Lung (tissue), 12 donors: ENCODE results near the gene MS4A15. TPM values are rescaled to one million over a fixed set of nuclear protein-coding genes. Genes with fewer than 3 reads are reported as not detected.

Source experiments
- ATAC-seq: fragments of 200-7000 bp; cut with Tn5 transposase; one replicate; pipeline ENCODE4 v1.9.1; 2020; ENCODE audit warnings: moderate number of reproducible peaks; ENCODE audit not compliant: insufficient read depth, low FRiP score
- DNase-seq, 3 donors: peaks; one replicate each; pipeline ENCODE4 v3.0.0-alpha.2; 2013 to 2017
- H3K27ac ChIP-seq, 2 donors: one replicate each; pipeline ENCODE4 v1.5.1; 2013; ENCODE audit warnings: mild to moderate bottlenecking in 2 of 2, moderate library complexity in 2 of 2, control low read depth in 1 of 2, inconsistent platforms in 1 of 2, low read depth in 1 of 2, low read length in 1 of 2
- H3K27me3 ChIP-seq, 3 donors: one replicate each; pipeline ENCODE4 v1.5.1; 2013; ENCODE audit warnings: low read length in 2 of 3; ENCODE audit not compliant: control insufficient read depth in 3 of 3, insufficient read depth in 3 of 3
- H3K36me3 ChIP-seq, 4 donors: one replicate each; pipeline ENCODE4 v1.5.1; 2013; ENCODE audit warnings: low read length in 4 of 4, mild to moderate bottlenecking in 1 of 4, moderate library complexity in 1 of 4; ENCODE audit not compliant: control insufficient read depth in 4 of 4, insufficient read depth in 4 of 4
- H3K4me1 ChIP-seq, 5 donors: one replicate each; pipeline ENCODE4 v1.5.1; 2013; ENCODE audit warnings: low read length in 5 of 5, mild to moderate bottlenecking in 2 of 5, moderate library complexity in 1 of 5; ENCODE audit not compliant: control insufficient read depth in 5 of 5, insufficient read depth in 5 of 5
- H3K4me3 ChIP-seq: one replicate; pipeline ENCODE4 v1.5.1; 2013; ENCODE audit warnings: mild to moderate bottlenecking, control low read depth, moderate library complexity
- H3K9ac ChIP-seq, 2 donors: one replicate each; pipeline ENCODE4 v1.5.1; 2013; ENCODE audit warnings: low read length in 2 of 2, control low read depth in 1 of 2; ENCODE audit not compliant: insufficient read depth in 1 of 2
- H3K9me3 ChIP-seq, 4 donors: one replicate each; pipeline ENCODE4 v1.5.1; 2013; ENCODE audit warnings: low read length in 3 of 4, mild to moderate bottlenecking in 1 of 4, moderate library complexity in 1 of 4; ENCODE audit not compliant: control insufficient read depth in 4 of 4, insufficient read depth in 3 of 4
- CTCF ChIP-seq: IDR thresholded peaks from 2 replicates; pipeline ENCODE4 v1.5.1; 2012; ENCODE audit warnings: mild to moderate bottlenecking; ENCODE audit errors: control extremely low read depth, extremely low read depth
- WGBS, 2 donors: extraction: QIAGEN DNeasy Blood & Tissue Kit; methylation state at CpG; one replicate each; pipeline ENCODE4 v1.1.7; 2013; 5-methylcytosine and 5-hydroxymethylcytosine counted together
- polyA plus RNA-seq, 2 donors: library from polyadenylated mRNA; stranded (reverse); fragments of 200-250 nt; gene quantifications; one replicate each; pipeline ENCODE4 v1.2.1, GENCODE V29; 2013
- total RNA-seq, 2 donors: library from RNA; depleted of rRNA in 1 of 2; stranded (reverse); fragments of >200 nt in 1 of 2; gene quantifications; one replicate each; pipeline ENCODE4 v1.2.1, GENCODE V29; 2014 to 2021
- donor health status: control.
- donor health status: control.
- donor health status: Bipolar disorder and iron deficiency.
- donor health status: healthy.
- donor health status: DM: yes; HTN: yes; CAD: no.

MS4A15 gene
- total and polyA plus RNA-seq, 4 donors = 9.8 to 38.9 (median 26.8) TPM; not detected in 1

DNA sequence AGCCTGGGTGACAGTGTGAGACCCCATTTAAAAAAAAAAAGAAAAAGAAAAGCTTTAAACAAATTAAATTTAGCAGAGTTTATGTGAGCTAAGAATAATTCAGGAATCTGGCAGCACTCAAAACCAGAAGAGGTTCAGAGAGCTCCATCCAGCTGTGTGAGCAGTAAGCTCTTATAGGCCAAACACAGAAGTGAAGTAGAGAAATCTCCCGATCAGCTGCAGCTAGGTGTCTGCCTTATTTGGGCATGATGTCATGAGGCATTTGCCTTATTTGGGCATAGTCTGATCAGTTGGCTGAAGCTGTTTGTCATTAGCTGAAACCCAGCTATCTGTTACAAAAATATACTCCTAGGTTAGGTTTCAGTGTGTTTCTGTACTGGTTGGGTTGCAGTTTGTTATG lies 8.2 kb downstream of the MS4A15 start:
- H3K27me3 ChIP-seq = peaks cover 0 to 2% (median 0%) of the 10 kb centered on the region in 3 donors
- 37 to 57% methylated on average over 1 of the region's 1 CpG for WGBS, 2 donors
- DNase-seq (no peak), ATAC-seq (no peak)
- H3K9me3 ChIP-seq = no peaks in the 10 kb centered on the region
- H3K27ac ChIP-seq = no peak overlapping the region
- H3K4me3 ChIP-seq = no peak overlapping the region
- peaks cover 0 to 2% (median 0%) of the 10 kb centered on the region in 5 donors for H3K4me1 ChIP-seq
- no peaks in the 10 kb centered on the region for H3K36me3 ChIP-seq
- TF ChIP-seq CTCF = no peak
- no peak overlapping the region for H3K9ac ChIP-seq

DNA sequence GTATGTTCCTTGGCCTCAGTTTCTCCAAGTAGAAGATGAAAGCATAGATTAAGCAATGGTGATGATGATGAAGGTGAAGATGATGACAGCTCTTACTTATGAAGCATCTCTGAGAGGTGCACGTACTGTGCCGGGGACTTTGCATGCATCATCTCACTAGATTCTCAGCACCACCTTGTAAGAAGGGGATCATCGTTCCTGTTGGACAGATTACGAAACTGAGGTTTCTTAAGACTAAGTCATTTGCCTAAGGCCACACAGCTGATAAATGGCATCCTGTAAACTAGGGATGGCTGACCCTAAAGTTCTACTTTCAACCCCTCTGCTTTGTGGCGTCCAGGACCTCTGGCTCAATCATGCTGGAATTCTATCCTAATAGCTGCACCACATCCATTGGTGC lies 8.7 kb downstream of the MS4A15 start:
- ATAC-seq = no peak
- no peak for TF ChIP-seq CTCF
- DNase-seq = no peak

DNA sequence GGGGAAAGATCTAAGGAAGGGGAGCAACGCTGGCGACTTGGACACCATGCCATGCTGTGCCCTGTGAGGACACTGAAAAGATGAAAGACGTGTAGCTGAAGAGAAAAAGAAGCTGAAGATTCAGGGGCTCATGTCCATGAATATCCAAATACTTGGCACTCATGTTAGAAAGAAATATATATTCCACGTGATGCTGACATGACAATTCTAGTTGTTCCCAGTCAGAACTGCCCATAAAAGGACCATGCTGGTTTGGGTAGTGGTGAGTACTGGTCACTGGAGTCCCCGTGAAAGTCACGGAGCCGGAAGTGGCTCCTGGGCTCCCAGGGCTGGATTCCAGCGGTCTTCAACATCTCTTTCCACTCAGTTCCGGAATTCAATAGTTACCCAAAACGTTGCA lies 9.9 kb downstream of the MS4A15 start:
- Histone ChIP-seq H3K9ac (no peak overlapping the region), H3K27me3 (peaks cover 0 to 2% (median 0%) of the 10 kb centered on the region in 3 donors), H3K4me3 (no peak overlapping the region), H3K36me3 (no peaks in the 10 kb centered on the region), H3K27ac (no peak overlapping the region), H3K4me1 (peaks cover 0 to 2% (median 0%) of the 10 kb centered on the region in 5 donors), H3K9me3 (no peaks in the 10 kb centered on the region)
- no peak for ATAC-seq
- no peak for TF ChIP-seq CTCF
- DNase-seq = no peak
- 85 to 89% methylated on average over 10 of the region's 10 CpGs for WGBS, 2 donors

More for the DNA sequence above, 8.7 kb downstream of the MS4A15 start:
- H3K9me3 ChIP-seq = no peaks in the 10 kb centered on the region
- H3K36me3 ChIP-seq = no peaks in the 10 kb centered on the region
- no peak overlapping the region for H3K27ac ChIP-seq
- 74 to 83% methylated on average over 5 of the region's 5 CpGs for WGBS, 2 donors
- no peak overlapping the region for H3K9ac ChIP-seq
- no peak overlapping the region for H3K4me3 ChIP-seq
- peaks cover 0 to 2% (median 0%) of the 10 kb centered on the region in 3 donors for H3K27me3 ChIP-seq
- H3K4me1 ChIP-seq = peaks cover 0 to 2% (median 0%) of the 10 kb centered on the region in 5 donors

DNA sequence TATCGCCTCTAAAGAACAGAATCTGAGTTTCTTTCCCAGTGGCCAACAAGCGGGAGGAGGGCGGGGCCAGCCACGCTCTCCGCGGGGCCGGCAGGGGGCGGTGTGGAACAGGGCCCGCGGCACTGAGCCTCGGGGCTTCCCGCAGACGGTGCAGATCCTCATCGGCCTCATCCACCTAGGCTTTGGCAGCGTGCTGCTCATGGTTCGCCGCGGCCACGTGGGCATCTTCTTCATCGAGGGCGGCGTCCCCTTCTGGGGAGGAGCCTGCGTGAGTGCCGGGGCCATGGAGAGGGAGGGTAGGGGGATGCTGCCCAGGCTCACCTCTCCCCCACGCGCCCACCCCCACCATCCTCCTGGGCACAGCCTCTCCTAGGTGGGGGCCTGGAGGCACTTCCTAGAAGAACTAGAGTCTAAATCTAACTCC lies 10.7 kb downstream of the MS4A15 start:
- no peak for DNase-seq

More for the DNA sequence above, 10.7 kb downstream of the MS4A15 start:
- H3K36me3 ChIP-seq = no peaks in the 10 kb centered on the region
- no peak for ATAC-seq
- H3K27ac ChIP-seq = no peak overlapping the region
- no peak overlapping the region for H3K9ac ChIP-seq
- peaks cover 0 to 2% (median 0%) of the 10 kb centered on the region in 3 donors for H3K27me3 ChIP-seq
- H3K4me1 ChIP-seq = peaks cover 0 to 2% (median 0%) of the 10 kb centered on the region in 5 donors
- no peak for TF ChIP-seq CTCF
- H3K9me3 ChIP-seq = no peaks in the 10 kb centered on the region
- 26 to 37% methylated on average over 26 of the region's 26 CpGs for WGBS, 2 donors
- no peak overlapping the region for H3K4me3 ChIP-seq
